ENCODE measurements around the gene C2CD5.

C2CD5 gene

DNA sequence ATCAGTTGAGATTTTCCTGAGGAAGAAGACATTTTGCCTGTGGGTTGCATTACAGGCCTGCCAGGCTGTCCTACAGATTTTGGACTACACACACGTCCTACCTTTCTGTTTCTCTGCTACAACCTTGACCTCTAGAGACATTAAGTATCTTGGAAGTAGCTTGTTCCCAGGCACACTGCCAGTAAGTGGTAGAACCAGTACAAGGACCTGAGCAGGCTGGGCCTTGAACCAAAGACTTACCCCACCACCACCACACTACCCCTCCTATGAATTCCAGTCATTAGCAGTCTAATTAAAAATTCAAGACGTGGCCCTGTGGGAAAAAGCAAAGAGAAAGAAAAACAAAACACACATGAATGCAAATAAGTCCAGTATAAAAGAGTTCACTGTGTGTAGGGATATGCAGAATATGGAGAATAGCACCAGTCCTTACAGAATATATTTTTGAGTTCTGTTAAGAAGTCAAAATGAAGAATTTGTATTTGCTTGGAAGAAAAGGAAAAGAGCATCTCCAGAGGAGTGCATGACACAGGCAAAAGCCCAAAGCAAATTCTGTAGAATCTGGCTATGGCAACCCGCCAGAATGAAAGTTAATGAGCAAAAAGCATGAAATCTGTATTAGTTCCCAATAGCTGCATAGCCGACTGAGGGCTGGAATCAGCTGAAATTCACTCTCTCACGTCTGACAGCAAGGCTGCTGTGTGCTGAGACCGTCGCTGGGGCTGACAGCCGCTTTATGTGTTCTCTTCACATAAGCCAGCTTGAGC, 135.5 kb downstream of the C2CD5 start:
- DNase-seq (ENCODE audit: low read depth) = peak; percentile 62
- in situ Hi-C loops (cut with HindIII; ENCODE audit: low sequenced_read_pairs) = no loop called here

DNA sequence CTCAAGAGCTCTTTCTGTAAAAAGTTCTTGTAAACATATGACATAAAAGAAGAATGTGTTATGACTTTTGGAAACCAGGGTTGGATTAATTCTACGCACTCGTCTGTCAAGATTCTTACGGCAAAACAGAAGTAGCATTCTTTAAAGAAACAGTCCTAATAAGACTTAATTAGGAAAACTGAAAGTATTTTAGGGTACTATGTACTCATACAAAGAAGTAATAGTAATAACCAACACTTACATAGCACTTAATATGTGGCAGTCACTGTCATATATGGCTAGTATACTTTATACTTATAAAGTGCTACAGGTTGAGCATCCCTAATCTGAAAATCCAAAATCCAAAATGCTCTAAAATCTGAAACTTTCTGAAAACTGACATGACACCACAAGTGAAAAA, 136.9 kb downstream of the C2CD5 start:
- no peak overlapping the region for H3K4me3 ChIP-seq (ENCODE audit: low read depth, low read length)
- no peak for DNase-seq (ENCODE audit: low read depth)
- in situ Hi-C loops (cut with HindIII; ENCODE audit: low sequenced_read_pairs) = no loop called here
- TF ChIP-seq, protein P1, sequence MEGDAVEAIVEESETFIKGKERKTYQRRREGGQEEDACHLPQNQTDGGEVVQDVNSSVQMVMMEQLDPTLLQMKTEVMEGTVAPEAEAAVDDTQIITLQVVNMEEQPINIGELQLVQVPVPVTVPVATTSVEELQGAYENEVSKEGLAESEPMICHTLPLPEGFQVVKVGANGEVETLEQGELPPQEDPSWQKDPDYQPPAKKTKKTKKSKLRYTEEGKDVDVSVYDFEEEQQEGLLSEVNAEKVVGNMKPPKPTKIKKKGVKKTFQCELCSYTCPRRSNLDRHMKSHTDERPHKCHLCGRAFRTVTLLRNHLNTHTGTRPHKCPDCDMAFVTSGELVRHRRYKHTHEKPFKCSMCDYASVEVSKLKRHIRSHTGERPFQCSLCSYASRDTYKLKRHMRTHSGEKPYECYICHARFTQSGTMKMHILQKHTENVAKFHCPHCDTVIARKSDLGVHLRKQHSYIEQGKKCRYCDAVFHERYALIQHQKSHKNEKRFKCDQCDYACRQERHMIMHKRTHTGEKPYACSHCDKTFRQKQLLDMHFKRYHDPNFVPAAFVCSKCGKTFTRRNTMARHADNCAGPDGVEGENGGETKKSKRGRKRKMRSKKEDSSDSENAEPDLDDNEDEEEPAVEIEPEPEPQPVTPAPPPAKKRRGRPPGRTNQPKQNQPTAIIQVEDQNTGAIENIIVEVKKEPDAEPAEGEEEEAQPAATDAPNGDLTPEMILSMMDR (IDR thresholded peaks at IDR 0.05; ENCODE audit: low read depth, low read length, missing control alignments) = no peak

More for the DNA sequence above, 135.5 kb downstream of the C2CD5 start:
- TF ChIP-seq, protein P1 (IDR thresholded peaks at IDR 0.05; ENCODE audit: low read depth, low read length, missing control alignments) = no peak
- no peak overlapping the region for H3K4me3 ChIP-seq (ENCODE audit: low read depth, low read length)

DNA sequence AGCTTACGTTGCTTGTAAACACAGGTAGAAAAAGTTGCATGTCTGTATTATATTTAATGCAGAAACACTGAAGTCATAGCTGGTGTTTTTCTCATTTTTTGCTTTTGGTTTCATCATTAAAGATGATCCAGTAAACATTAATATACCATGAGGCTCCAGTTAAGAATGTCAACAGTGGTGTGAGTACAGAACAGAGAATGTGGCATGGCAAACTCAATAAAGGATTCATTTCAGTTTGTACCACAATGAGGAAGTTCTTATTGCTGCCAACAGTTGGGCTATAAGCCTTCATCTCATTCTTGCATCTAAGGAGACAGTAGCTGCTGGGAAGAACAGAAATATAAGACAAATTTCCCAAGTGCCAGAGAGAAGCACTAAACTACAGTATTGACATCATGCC, 137.7 kb downstream of the C2CD5 start:
- H3K4me3 ChIP-seq (ENCODE audit: low read depth, low read length) = no peak overlapping the region
- DNase-seq (ENCODE audit: low read depth) = no peak
- TF ChIP-seq, protein P1 (IDR thresholded peaks at IDR 0.05; ENCODE audit: low read depth, low read length, missing control alignments) = no peak
- in situ Hi-C loops (cut with HindIII; ENCODE audit: low sequenced_read_pairs) = no loop called here

DNA sequence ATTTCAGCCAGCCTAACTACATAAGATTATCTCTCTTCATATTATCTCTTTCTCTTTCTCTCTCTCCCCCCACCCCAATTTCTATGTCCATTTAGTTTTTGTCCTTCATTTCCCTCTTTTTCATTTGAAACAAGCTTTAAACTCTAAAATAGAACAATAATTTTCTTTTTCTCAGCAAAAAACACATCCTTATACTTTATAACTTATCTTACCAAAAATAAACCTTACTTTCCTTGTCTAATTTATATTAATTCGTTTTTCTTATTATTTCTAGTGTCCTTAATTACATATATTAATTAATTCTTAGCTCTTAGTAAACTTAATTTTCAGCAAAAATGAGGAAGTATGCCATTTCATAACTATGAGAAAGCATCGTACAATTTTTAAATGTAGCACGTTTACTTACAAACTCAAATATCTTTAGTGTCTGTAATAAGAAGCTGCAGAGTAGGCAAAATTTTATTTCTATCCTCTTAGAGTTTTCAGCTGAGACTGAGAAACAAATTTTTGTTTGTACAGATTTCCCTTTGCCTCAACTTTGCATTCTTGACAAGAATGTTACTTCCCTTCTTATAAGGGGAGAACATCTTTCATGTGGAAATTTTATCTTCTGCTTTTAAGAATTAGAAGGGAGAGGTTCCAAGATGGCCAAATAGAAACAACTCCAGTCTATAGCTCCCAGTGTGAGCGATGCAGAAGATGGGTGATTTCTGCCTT, 144.7 kb downstream of the C2CD5 start:
- no peak overlapping the region for H3K4me3 ChIP-seq (ENCODE audit: low read depth, low read length)
- TF ChIP-seq, protein P1 (IDR thresholded peaks at IDR 0.05; ENCODE audit: low read depth, low read length, missing control alignments) = no peak
- in situ Hi-C loops (cut with HindIII; ENCODE audit: low sequenced_read_pairs) = no loop called here
- DNase-seq (ENCODE audit: low read depth) = no peak
